ENCODE results near the gene CCDC184. TPM values are rescaled to one million over a fixed set of nuclear protein-coding genes. Genes with fewer than 3 reads are reported as not detected.
"Not testable (repeated sequence)": the region's sequence is repeated elsewhere in the genome, so short reads cannot be mapped to it uniquely, and the experiment has no call there.

Gene CCDC184
- polyA plus RNA-seq, 1 donor from 2014 or later, result 35.3 TPM

DNA sequence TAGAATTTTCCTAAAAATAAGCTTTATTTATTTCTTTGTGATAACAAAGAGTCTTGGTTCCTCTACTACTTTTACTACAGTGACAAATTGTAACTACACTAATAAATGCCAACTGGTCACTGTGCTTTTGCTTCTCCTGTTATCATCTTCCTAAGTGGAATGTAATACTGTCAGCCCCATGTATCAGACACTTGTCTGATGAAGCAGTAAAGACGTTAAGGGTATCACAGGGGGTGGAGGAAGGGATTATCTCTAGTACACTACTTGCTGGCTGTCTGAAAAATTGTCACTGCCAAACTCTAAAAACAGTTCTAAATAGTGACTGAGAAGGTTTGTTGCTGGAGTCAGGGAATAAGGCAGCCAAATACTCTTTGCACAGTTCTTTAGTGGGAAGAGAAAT lies 37.5 kb upstream of the CCDC184 start:
- Histone ChIP-seq H3K79me2 (replicated peaks; ENCODE audit: insufficient read depth, low read length) (no peaks in the 10 kb centered on the region), H3K27ac (ENCODE audit: low read length) (no peak overlapping the region), H3K9me2 (ENCODE audit: insufficient read depth, low read length) (no peaks in the 10 kb centered on the region), H2AFZ (ENCODE audit: low read depth, low read length) (no peak overlapping the region), H3K36me3 (ENCODE audit: insufficient read depth, low read length) (peaks cover 1% of the 10 kb centered on the region), H3K9ac (ENCODE audit: low read length) (no peak overlapping the region), H3K9me3 (ENCODE audit: low read length) (no peaks in the 10 kb centered on the region), H3K4me2 (ENCODE audit: low read length) (no peak overlapping the region), H3K27me3 (ENCODE audit: insufficient read depth, low read depth, low read length) (no peaks in the 10 kb centered on the region), H3F3A (ENCODE audit: insufficient read depth, low read length, poor library complexity, severe bottlenecking) (no peaks in the 10 kb centered on the region), H3K4me3 (ENCODE audit: low read length) (no peak overlapping the region), H4K20me1 (ENCODE audit: insufficient read depth) (no peaks in the 10 kb centered on the region)
- TF ChIP-seq EZH2 (IDR thresholded peaks at IDR 0.05; ENCODE audit: borderline replicate concordance, insufficient read depth, low read length, poor library complexity, severe bottlenecking), result no peak
- no peak for TF ChIP-seq TAF1 (IDR thresholded peaks at IDR 0.05; ENCODE audit: low read depth)

DNA sequence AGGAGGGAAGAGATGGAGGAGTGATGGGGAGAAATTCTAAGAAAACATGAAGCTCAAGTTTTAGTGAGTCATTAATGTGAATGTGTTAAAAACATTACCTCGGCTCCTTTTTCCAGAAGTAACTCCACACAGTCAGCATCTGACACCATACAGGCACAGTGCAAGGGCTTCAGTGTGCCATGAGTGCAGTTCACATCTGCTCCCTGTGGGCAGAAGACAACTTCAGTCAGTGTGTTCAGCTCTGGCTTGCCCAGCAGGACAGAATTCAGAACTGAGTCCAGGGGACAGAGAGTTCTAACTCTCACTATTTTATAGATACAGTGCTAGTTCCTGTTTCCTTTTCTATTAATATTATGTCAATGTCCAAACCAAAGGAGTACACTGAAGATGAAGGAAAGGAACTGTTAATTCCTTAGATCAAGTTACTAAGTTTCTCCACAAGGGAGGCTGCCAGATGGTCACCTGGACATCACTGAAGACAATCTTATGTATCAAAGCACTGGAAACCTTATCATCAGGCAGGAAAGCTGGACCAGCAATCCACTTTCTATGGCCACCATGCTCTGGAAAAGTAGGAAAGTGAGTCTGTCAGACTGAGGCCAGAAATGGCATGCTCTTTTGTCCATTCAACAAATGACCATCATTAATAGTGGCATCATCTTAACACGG lies 32.2 kb upstream of the CCDC184 start:
- H3F3A ChIP-seq (ENCODE audit: insufficient read depth, low read length, poor library complexity, severe bottlenecking), result no peaks in the 10 kb centered on the region
- no peaks in the 10 kb centered on the region for H3K9me2 ChIP-seq (ENCODE audit: insufficient read depth, low read length)
- peaks cover 8% of the 10 kb centered on the region for H3K36me3 ChIP-seq (ENCODE audit: insufficient read depth, low read length)
- no peaks in the 10 kb centered on the region for H3K9me3 ChIP-seq (ENCODE audit: low read length)
- no peaks in the 10 kb centered on the region for H4K20me1 ChIP-seq (ENCODE audit: insufficient read depth)
- no peak overlapping the region for H3K4me2 ChIP-seq (ENCODE audit: low read length)
- TF ChIP-seq SMC3 (conservative IDR thresholded peaks at IDR 0.05; ENCODE audit: poor library complexity) (no peak), RAD21 (conservative IDR thresholded peaks at IDR 0.05) (no peak), MXI1 (conservative IDR thresholded peaks at IDR 0.05; ENCODE audit: poor library complexity, severe bottlenecking) (no peak), POLR2AphosphoS5 (IDR thresholded peaks at IDR 0.05) (no peak), EP300 (conservative IDR thresholded peaks at IDR 0.05; ENCODE audit: poor library complexity, severe bottlenecking) (no peak), EZH2 (IDR thresholded peaks at IDR 0.05; ENCODE audit: borderline replicate concordance, insufficient read depth, low read length, poor library complexity, severe bottlenecking) (no peak), TAF1 (IDR thresholded peaks at IDR 0.05; ENCODE audit: low read depth) (no peak)
- TF ChIP-seq, protein P1, sequence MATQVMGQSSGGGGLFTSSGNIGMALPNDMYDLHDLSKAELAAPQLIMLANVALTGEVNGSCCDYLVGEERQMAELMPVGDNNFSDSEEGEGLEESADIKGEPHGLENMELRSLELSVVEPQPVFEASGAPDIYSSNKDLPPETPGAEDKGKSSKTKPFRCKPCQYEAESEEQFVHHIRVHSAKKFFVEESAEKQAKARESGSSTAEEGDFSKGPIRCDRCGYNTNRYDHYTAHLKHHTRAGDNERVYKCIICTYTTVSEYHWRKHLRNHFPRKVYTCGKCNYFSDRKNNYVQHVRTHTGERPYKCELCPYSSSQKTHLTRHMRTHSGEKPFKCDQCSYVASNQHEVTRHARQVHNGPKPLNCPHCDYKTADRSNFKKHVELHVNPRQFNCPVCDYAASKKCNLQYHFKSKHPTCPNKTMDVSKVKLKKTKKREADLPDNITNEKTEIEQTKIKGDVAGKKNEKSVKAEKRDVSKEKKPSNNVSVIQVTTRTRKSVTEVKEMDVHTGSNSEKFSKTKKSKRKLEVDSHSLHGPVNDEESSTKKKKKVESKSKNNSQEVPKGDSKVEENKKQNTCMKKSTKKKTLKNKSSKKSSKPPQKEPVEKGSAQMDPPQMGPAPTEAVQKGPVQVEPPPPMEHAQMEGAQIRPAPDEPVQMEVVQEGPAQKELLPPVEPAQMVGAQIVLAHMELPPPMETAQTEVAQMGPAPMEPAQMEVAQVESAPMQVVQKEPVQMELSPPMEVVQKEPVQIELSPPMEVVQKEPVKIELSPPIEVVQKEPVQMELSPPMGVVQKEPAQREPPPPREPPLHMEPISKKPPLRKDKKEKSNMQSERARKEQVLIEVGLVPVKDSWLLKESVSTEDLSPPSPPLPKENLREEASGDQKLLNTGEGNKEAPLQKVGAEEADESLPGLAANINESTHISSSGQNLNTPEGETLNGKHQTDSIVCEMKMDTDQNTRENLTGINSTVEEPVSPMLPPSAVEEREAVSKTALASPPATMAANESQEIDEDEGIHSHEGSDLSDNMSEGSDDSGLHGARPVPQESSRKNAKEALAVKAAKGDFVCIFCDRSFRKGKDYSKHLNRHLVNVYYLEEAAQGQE (IDR thresholded peaks at IDR 0.05; ENCODE audit: borderline replicate concordance), result no peak
- TF ChIP-seq, protein P2, sequence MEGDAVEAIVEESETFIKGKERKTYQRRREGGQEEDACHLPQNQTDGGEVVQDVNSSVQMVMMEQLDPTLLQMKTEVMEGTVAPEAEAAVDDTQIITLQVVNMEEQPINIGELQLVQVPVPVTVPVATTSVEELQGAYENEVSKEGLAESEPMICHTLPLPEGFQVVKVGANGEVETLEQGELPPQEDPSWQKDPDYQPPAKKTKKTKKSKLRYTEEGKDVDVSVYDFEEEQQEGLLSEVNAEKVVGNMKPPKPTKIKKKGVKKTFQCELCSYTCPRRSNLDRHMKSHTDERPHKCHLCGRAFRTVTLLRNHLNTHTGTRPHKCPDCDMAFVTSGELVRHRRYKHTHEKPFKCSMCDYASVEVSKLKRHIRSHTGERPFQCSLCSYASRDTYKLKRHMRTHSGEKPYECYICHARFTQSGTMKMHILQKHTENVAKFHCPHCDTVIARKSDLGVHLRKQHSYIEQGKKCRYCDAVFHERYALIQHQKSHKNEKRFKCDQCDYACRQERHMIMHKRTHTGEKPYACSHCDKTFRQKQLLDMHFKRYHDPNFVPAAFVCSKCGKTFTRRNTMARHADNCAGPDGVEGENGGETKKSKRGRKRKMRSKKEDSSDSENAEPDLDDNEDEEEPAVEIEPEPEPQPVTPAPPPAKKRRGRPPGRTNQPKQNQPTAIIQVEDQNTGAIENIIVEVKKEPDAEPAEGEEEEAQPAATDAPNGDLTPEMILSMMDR (IDR thresholded peaks at IDR 0.05; ENCODE audit: poor library complexity, severe bottlenecking), result no peak
- no peaks in the 10 kb centered on the region for H3K27me3 ChIP-seq (ENCODE audit: insufficient read depth, low read depth, low read length)
- H2AFZ ChIP-seq (ENCODE audit: low read depth, low read length), result no peak overlapping the region
- no peak overlapping the region for H3K27ac ChIP-seq (ENCODE audit: low read length)
- H3K9ac ChIP-seq (ENCODE audit: low read length), result no peak overlapping the region
- no peak overlapping the region for H3K4me3 ChIP-seq (ENCODE audit: low read length)
- H3K79me2 ChIP-seq (replicated peaks; ENCODE audit: insufficient read depth, low read length), result peaks cover 11% of the 10 kb centered on the region

DNA sequence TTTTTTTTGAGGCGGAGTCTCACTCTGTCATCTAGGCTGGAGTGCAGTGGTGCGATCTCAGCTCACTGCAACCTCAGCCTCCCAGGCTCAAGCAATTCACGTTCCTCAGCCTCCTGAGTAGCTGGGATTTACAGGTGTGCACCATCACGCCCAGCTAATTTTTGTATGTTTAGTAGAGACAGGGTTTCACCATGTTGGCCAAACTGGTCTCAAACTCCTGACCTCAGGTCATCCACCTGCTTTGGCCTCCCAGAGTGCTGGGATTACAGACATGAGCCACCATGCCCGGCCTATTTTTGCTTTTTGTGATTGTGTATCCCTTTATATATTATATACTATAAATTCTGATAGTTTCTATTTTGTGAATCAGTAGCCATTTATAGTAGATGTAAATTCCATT lies 27.7 kb upstream of the CCDC184 start:
- H3K27me3 ChIP-seq (ENCODE audit: insufficient read depth, low read depth, low read length); H3K4me2 ChIP-seq (ENCODE audit: low read length); H3K9me2 ChIP-seq (ENCODE audit: insufficient read depth, low read length); H3F3A ChIP-seq (ENCODE audit: insufficient read depth, low read length, poor library complexity, severe bottlenecking); H3K9ac ChIP-seq (ENCODE audit: low read length); H4K20me1 ChIP-seq (ENCODE audit: insufficient read depth); H3K36me3 ChIP-seq (ENCODE audit: insufficient read depth, low read length); H2AFZ ChIP-seq (ENCODE audit: low read depth, low read length); H3K27ac ChIP-seq (ENCODE audit: low read length); H3K9me3 ChIP-seq (ENCODE audit: low read length): not testable (repeated sequence)
- peak overlapping the region; percentile 89 for H3K4me3 ChIP-seq (ENCODE audit: low read length)
- H3K79me2 ChIP-seq (replicated peaks; ENCODE audit: insufficient read depth, low read length), result peaks cover 16% of the 10 kb centered on the region
